GM10266 (cell line): Measurements from ENCODE around the gene SCRN2.

ENCODE experiments used
- DNase-seq: peaks from one replicate; pipeline ENCODE4 v3.0.0; 2012; ENCODE audit errors: extremely low spot score
- CTCF ChIP-seq: IDR thresholded peaks from 2 replicates; pipeline ENCODE4 v1.5.1; 2012; ENCODE audit warnings: mild to moderate bottlenecking, low read depth; ENCODE audit not compliant: control insufficient read depth, insufficient read depth; ENCODE audit errors: missing control alignments

Gene SCRN2

GRCh38 chr17:47823519-47823918 is 17.6 kb downstream of the SCRN2 start:
- no peak for TF ChIP-seq CTCF

GRCh38 chr17:47822785-47823184 is 18.3 kb downstream of the SCRN2 start:
- no peak for DNase-seq
- TF ChIP-seq CTCF = no peak

More at GRCh38 chr17:47823519-47823918, 17.6 kb downstream of the SCRN2 start:
- DNase-seq = no peak

- TF ChIP-seq CTCF = peak; percentile 83
- peak; percentile 88 for DNase-seq
Measured at GRCh38 chr17:47821424-47822391, 19.4 kb downstream of the SCRN2 start, which contains the start of gene OSBPL7. OSBPL7 (minus strand) TSS chr17:47821794; CDS start chr17:47820278, 1,516 bp downstream.

GRCh38 chr17:47821031-47821423 is 20.0 kb downstream of the SCRN2 start:
- no peak for DNase-seq
- TF ChIP-seq CTCF = no peak

GRCh38 chr17:47820033-47820789 is 20.9 kb downstream of the SCRN2 start:
- TF ChIP-seq CTCF = no peak
- DNase-seq = no peak

GRCh38 chr17:47819475-47819874 is 21.6 kb downstream of the SCRN2 start:
- TF ChIP-seq CTCF = no peak
- no peak for DNase-seq

GRCh38 chr17:47818002-47818695 is 22.9 kb downstream of the SCRN2 start:
- DNase-seq = no peak
- TF ChIP-seq CTCF = no peak
